ENCODE data around the gene KHSRP. TPM values are rescaled to one million over a fixed set of nuclear protein-coding genes. Genes with fewer than 3 reads are reported as not detected.

Gene KHSRP
- total RNA-seq, 1 donor from 2014 or later: 81.9 TPM

DNA sequence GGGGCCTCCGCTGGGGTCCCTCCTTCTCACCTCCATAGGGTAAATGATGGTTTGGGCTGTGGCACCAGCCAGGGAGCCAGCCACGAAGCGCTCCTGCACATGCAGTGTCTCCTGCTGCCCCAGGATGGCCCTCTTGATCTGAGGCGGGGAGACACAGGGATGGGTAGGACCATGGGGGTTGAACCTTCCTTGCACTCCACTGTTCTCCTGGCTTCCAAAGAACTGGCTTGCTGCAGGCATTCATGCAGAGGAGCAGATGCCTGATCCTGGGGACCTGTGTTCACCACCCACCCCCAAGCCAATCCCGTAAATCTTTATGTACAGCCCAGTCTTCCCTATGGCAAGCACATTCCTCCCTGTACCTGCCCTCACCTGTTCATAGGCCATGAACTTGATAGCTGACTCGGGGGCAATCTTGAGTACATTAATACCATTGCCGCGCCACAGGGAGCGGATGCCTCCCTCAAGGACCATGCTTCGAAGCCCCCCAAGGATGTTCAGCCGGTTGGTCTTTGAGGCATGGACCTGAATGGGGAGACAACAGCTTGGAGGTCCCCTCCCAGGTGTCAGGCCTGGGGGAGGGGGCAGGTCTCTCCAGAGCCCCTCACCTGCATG lies 29.4 kb upstream of the KHSRP start:
- TF ChIP-seq, protein P1, sequence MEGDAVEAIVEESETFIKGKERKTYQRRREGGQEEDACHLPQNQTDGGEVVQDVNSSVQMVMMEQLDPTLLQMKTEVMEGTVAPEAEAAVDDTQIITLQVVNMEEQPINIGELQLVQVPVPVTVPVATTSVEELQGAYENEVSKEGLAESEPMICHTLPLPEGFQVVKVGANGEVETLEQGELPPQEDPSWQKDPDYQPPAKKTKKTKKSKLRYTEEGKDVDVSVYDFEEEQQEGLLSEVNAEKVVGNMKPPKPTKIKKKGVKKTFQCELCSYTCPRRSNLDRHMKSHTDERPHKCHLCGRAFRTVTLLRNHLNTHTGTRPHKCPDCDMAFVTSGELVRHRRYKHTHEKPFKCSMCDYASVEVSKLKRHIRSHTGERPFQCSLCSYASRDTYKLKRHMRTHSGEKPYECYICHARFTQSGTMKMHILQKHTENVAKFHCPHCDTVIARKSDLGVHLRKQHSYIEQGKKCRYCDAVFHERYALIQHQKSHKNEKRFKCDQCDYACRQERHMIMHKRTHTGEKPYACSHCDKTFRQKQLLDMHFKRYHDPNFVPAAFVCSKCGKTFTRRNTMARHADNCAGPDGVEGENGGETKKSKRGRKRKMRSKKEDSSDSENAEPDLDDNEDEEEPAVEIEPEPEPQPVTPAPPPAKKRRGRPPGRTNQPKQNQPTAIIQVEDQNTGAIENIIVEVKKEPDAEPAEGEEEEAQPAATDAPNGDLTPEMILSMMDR (IDR thresholded peaks at IDR 0.05; ENCODE audit: borderline replicate concordance): no peak
- Histone ChIP-seq H3K4me1 (peaks cover 13% of the 10 kb centered on the region), H3K27me3 (ENCODE audit: low read depth) (no peaks in the 10 kb centered on the region), H3K9me3 (replicated peaks) (peaks cover 21% of the 10 kb centered on the region), H3K4me3 (no peak overlapping the region), H3K36me3 (peaks cover 54% of the 10 kb centered on the region), H3K27ac (replicated peaks) (no peak overlapping the region)
- no peak for DNase-seq
- intact Hi-C loops (cut with micrococcal nuclease): no loop called here

DNA sequence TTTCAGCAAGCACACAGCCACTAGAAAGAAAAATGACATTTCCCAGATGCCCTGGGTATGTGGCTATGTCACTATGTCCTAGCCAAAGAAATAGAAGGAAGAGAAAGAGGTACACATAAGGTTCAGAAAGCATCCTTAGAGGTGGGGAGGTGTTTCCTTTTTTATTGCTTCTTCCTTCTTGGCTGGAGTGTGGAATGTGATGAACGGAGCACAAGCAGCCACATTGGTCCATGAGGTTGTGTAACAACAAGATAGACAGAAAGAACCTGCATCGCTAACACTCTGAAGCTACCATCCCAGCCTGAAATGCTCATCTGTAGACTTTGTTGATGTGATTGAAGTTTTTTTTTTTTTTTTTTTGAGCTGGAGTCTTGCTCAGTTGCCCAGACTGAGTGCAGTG lies 28.3 kb upstream of the KHSRP start:
- intact Hi-C loops (cut with micrococcal nuclease): no loop called here
- Histone ChIP-seq H3K9me3 (replicated peaks) (peaks cover 21% of the 10 kb centered on the region), H3K27me3 (ENCODE audit: low read depth) (no peaks in the 10 kb centered on the region), H3K4me1 (peaks cover 1% of the 10 kb centered on the region), H3K27ac (replicated peaks) (no peak overlapping the region), H3K36me3 (peaks cover 54% of the 10 kb centered on the region), H3K4me3 (no peak overlapping the region)
- DNase-seq: no peak
- TF ChIP-seq, protein P1 (IDR thresholded peaks at IDR 0.05; ENCODE audit: borderline replicate concordance): no peak

DNA sequence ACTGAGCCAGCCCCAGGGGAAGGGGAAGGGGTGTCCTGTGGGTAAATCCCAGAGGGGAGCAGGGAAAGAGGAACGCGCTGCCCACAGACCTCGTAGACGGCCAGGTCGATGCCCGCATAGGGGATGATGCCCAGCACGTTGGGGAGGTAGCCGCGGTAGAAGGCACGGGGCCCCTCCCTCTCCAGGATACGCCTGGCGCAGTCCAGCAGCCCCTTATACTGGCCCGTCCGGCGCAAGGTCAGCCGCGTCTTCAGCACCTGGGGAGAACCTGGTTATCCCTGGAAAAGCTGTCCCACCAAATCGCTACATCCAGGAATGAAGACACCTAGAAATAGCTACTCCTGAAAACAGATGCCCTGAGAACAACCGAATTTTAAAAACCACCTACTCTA lies 27.6 kb upstream of the KHSRP start:
- no peaks in the 10 kb centered on the region for H3K27me3 ChIP-seq (ENCODE audit: low read depth)
- peaks cover 21% of the 10 kb centered on the region for H3K9me3 ChIP-seq (replicated peaks)
- DNase-seq: no peak
- TF ChIP-seq, protein P1 (IDR thresholded peaks at IDR 0.05; ENCODE audit: borderline replicate concordance): no peak
- no peak overlapping the region for H3K27ac ChIP-seq (replicated peaks)
- H3K4me3 ChIP-seq: no peak overlapping the region
- H3K4me1 ChIP-seq: no peaks in the 10 kb centered on the region
- intact Hi-C loops (cut with micrococcal nuclease): no loop called here
- peaks cover 57% of the 10 kb centered on the region for H3K36me3 ChIP-seq

DNA sequence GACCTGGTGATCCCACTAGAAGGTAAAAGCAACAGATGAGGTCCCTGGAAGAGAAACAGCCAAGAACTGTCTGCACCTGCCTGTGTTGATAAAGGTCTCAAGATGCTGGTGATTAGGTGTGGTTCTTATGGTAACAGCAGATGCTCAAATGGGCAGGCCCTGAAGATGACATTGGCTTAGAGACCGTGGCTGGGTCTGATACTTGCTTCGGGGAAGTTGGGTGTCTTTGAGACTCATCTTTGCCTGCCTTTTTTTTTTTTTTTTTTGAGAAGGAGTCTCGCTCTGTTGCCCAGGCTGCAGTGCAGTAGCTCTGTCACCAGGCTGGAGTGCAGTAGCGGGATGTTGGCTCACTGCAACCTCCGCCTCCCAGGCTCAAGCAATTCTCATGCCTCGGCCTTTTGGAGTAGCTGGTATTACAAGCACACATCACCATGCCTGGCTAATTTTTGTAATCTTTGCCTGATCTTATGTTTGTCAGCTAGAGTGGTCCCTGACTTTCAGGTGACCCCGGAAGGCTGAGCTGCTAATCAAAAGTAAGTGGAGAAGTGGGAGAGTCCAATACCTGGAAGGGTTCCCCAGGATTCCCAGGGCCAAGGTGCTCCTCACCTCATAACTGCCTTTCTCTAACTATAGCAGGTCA lies 27.1 kb upstream of the KHSRP start:
- no peak for DNase-seq
- intact Hi-C loops (cut with micrococcal nuclease): no loop called here
- Histone ChIP-seq H3K4me3 (no peak overlapping the region), H3K27me3 (ENCODE audit: low read depth) (no peaks in the 10 kb centered on the region), H3K27ac (replicated peaks) (no peak overlapping the region), H3K4me1 (no peaks in the 10 kb centered on the region), H3K36me3 (peaks cover 60% of the 10 kb centered on the region), H3K9me3 (replicated peaks) (peaks cover 23% of the 10 kb centered on the region)
- TF ChIP-seq, protein P1 (IDR thresholded peaks at IDR 0.05; ENCODE audit: borderline replicate concordance): no peak

DNA sequence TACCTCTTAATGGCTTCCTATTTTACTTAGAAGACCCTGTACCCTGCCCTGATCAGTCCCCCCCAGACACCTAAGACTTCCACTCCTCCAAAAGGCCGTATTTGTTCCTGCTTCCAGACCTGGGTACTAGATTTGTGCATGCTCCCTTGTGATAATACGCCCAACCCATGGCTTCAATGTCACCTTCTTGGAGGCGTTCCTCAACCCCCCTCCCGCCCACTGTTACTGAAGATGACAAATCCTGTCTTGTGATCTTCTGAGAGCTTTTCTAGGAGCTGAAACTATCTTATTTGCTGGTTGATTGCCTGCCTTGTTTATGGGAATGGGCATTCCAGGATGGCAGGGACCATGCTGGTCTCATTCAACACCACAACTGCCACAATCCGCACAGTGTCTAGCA lies 25.6 kb upstream of the KHSRP start:
- Histone ChIP-seq H3K36me3 (peaks cover 61% of the 10 kb centered on the region), H3K4me3 (no peak overlapping the region), H3K27ac (replicated peaks) (no peak overlapping the region), H3K9me3 (replicated peaks) (peaks cover 38% of the 10 kb centered on the region), H3K4me1 (no peaks in the 10 kb centered on the region), H3K27me3 (ENCODE audit: low read depth) (no peaks in the 10 kb centered on the region)
- no peak for DNase-seq
- intact Hi-C loops (cut with micrococcal nuclease): no loop called here
- TF ChIP-seq, protein P1 (IDR thresholded peaks at IDR 0.05; ENCODE audit: borderline replicate concordance): no peak
